Smooth muscle cell (in vitro differentiated cells): ENCODE results near the gene LAMB4. TPM values are rescaled to one million over a fixed set of nuclear protein-coding genes. Genes with fewer than 3 reads are reported as not detected.
A peak's percentile ranks its signal among the peaks of the same experiment; 100 is the strongest.

Experiments
- DNase-seq: peaks from one replicate; lab custom pipeline; 2025; ENCODE audit not compliant: unreplicated experiment; lab: John Stamatoyannopoulos, UW
- H2AFZ ChIP-seq: fragments of 200-600 bp; sonication (generic); 2 replicates; pipeline ENCODE4 v1.6.0; 2016; ENCODE audit warnings: antibody characterized with exemption, low read depth, mild to moderate bottlenecking
- H3F3A ChIP-seq: fragments of 200-600 bp; sonication (generic); 2 replicates; pipeline ENCODE4 v1.6.0; 2017; ENCODE audit warnings: antibody characterized with exemption, low read depth
- H3K27ac ChIP-seq: fragments of 200-600 bp; sonication (generic); 2 replicates; pipeline ENCODE4 v1.5.1; 2016; ENCODE audit warnings: low read depth, mild to moderate bottlenecking
- H3K27me3 ChIP-seq: fragments of 200-600 bp; sonication (generic); 2 replicates; pipeline ENCODE4 v1.6.1; 2016; ENCODE audit warnings: low read depth, mild to moderate bottlenecking
- H3K36me3 ChIP-seq: fragments of 200-600 bp; sonication (generic); 2 replicates; pipeline ENCODE4 v1.5.1; 2016; ENCODE audit warnings: low read depth
- H3K4me1 ChIP-seq: fragments of 200-600 bp; sonication (generic); 2 replicates; pipeline ENCODE4 v1.5.1; 2016; ENCODE audit warnings: low read depth
- H3K4me2 ChIP-seq: fragments of 200-600 bp; sonication (generic); 2 replicates; pipeline ENCODE4 v1.6.0; 2016; ENCODE audit warnings: mild to moderate bottlenecking
- H3K4me3 ChIP-seq: fragments of 200-600 bp; sonication (generic); 2 replicates; pipeline ENCODE4 v1.5.1; 2016; ENCODE audit warnings: mild to moderate bottlenecking
- H3K79me2 ChIP-seq: fragments of 200-600 bp; sonication (generic); 2 replicates; pipeline ENCODE4 v1.6.0; 2016; ENCODE audit warnings: low read depth, mild to moderate bottlenecking
- H3K9ac ChIP-seq: fragments of 200-600 bp; sonication (generic); 2 replicates; pipeline ENCODE4 v1.6.0; 2016; ENCODE audit warnings: low read depth
- H3K9me3 ChIP-seq: fragments of 200-600 bp; sonication (generic); replicated peaks from 2 replicates; pipeline ENCODE4 v1.5.1; 2016; ENCODE audit warnings: low read depth
- H4K20me1 ChIP-seq: fragments of 200-600 bp; sonication (generic); 2 replicates; pipeline ENCODE4 v1.6.0; 2016; ENCODE audit warnings: low read depth
- WGBS: methylation state at CpG from one replicate; pipeline ENCODE4 v1.1.7; 2016; ENCODE audit warnings: low lambda C conversion rate; 5-methylcytosine and 5-hydroxymethylcytosine counted together
- polyA plus RNA-seq: library from polyadenylated mRNA; unstranded; fragments of >200 nt; fragmentation: Nextera tagmentation; extraction: Ambion mirVana; gene quantifications from 2 replicates; pipeline ENCODE4 v1.2.1, GENCODE V29; 2016
- total RNA-seq: library from RNA; depleted of rRNA; stranded (reverse); fragments of >200 nt; gene quantifications from 2 replicates; pipeline ENCODE4 v1.2.3, GENCODE V29; 2014
- TF ChIP-seq, protein P1 (sequence below): fragments of 200-600 bp; sonication (generic); IDR thresholded peaks from 2 replicates; pipeline ENCODE4 v1.5.1; 2017; ENCODE audit warnings: borderline replicate concordance, mild to moderate bottlenecking, antibody characterized with exemption; ENCODE audit not compliant: insufficient read depth, poor library complexity, severe bottlenecking

LAMB4 gene
- total and polyA plus RNA-seq, 2 experiments from 2014 or later = 0.06 to 0.67 TPM

DNA sequence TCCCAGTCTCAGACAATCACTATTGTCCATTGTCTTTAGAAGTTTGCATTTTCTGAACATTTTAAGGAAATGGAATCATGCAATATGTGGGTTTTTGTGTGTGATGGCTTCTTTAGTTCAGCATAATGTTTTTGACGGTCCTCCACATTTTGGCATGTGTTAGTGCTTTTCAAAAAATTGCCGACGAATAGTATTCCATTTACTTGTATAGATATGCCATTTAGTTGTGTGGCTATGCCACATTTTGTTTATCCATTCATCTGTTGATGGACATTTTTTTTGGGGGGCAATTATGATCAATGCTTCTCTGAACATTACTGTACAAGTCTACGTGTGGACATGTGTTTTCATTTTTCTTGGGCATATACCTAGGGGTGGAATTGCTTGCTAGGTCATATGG, 12.0 kb upstream of the LAMB4 start:
- WGBS = 97% methylated on average over 4 of the region's 4 CpGs
- TF ChIP-seq, protein P1, sequence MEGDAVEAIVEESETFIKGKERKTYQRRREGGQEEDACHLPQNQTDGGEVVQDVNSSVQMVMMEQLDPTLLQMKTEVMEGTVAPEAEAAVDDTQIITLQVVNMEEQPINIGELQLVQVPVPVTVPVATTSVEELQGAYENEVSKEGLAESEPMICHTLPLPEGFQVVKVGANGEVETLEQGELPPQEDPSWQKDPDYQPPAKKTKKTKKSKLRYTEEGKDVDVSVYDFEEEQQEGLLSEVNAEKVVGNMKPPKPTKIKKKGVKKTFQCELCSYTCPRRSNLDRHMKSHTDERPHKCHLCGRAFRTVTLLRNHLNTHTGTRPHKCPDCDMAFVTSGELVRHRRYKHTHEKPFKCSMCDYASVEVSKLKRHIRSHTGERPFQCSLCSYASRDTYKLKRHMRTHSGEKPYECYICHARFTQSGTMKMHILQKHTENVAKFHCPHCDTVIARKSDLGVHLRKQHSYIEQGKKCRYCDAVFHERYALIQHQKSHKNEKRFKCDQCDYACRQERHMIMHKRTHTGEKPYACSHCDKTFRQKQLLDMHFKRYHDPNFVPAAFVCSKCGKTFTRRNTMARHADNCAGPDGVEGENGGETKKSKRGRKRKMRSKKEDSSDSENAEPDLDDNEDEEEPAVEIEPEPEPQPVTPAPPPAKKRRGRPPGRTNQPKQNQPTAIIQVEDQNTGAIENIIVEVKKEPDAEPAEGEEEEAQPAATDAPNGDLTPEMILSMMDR = no peak

GRCh38 chr7:108140671-108141070, 10.5 kb upstream of the LAMB4 start:
- DNase-seq = no peak
- Histone ChIP-seq H3K27ac (no peak overlapping the region), H3K4me1 (no peaks in the 10 kb centered on the region), H3F3A (no peaks in the 10 kb centered on the region), H3K9ac (no peak overlapping the region), H3K4me3 (no peak overlapping the region), H3K36me3 (no peaks in the 10 kb centered on the region), H3K79me2 (no peaks in the 10 kb centered on the region), H2AFZ (no peak overlapping the region), H3K27me3 (no peaks in the 10 kb centered on the region), H3K9me3 (no peaks in the 10 kb centered on the region), H4K20me1 (no peaks in the 10 kb centered on the region), H3K4me2 (no peak overlapping the region)
- TF ChIP-seq, protein P1 = no peak

More for the DNA sequence above, 12.0 kb upstream of the LAMB4 start:
- Histone ChIP-seq H4K20me1 (no peaks in the 10 kb centered on the region), H3K4me2 (no peak overlapping the region), H3K79me2 (no peaks in the 10 kb centered on the region), H3K4me3 (no peak overlapping the region), H3F3A (no peaks in the 10 kb centered on the region), H3K27ac (no peak overlapping the region), H3K4me1 (peaks cover 2% of the 10 kb centered on the region), H3K9ac (no peak overlapping the region), H3K36me3 (no peaks in the 10 kb centered on the region), H3K9me3 (no peaks in the 10 kb centered on the region), H2AFZ (no peak overlapping the region), H3K27me3 (no peaks in the 10 kb centered on the region)
- no peak for DNase-seq

- Histone ChIP-seq H3K79me2 (no peaks in the 10 kb centered on the region), H4K20me1 (no peaks in the 10 kb centered on the region), H3K36me3 (no peaks in the 10 kb centered on the region), H3F3A (no peaks in the 10 kb centered on the region), H2AFZ (peak overlapping the region; percentile 13), H3K4me1 (no peaks in the 10 kb centered on the region), H3K27ac (no peak overlapping the region), H3K4me2 (no peak overlapping the region), H3K9ac (no peak overlapping the region), H3K4me3 (no peak overlapping the region), H3K9me3 (no peaks in the 10 kb centered on the region), H3K27me3 (no peaks in the 10 kb centered on the region)
- TF ChIP-seq, protein P1 = no peak
- DNase-seq = no peak
Observed at GRCh38 chr7:108138911-108139310, 8.8 kb upstream of the LAMB4 start.

GRCh38 chr7:108137993-108138392, 7.8 kb upstream of the LAMB4 start:
- TF ChIP-seq, protein P1 = no peak
- H3K9ac ChIP-seq = no peak overlapping the region
- 94% methylated on average over 4 of the region's 4 CpGs for WGBS
- H3K4me1 ChIP-seq = peaks cover 3% of the 10 kb centered on the region
- no peaks in the 10 kb centered on the region for H3F3A ChIP-seq
- no peak for DNase-seq
- no peaks in the 10 kb centered on the region for H4K20me1 ChIP-seq
- H3K36me3 ChIP-seq = no peaks in the 10 kb centered on the region
- no peaks in the 10 kb centered on the region for H3K9me3 ChIP-seq
- H3K27ac ChIP-seq = no peak overlapping the region
- no peak overlapping the region for H3K4me3 ChIP-seq
- H2AFZ ChIP-seq = no peak overlapping the region
- no peaks in the 10 kb centered on the region for H3K27me3 ChIP-seq
- no peaks in the 10 kb centered on the region for H3K79me2 ChIP-seq
- no peak overlapping the region for H3K4me2 ChIP-seq
